GM12892 (cell line): ENCODE results near the gene CLIP1.

ENCODE experiments used
- DNase-seq: peaks from one replicate; pipeline ENCODE4 v3.0.0; 2011; ENCODE audit not compliant: insufficient read length
- FAIRE-seq: peaks from 2 replicates; lab custom pipeline; 2011; peaks lifted over from hg19 to GRCh38; lab: Jason Lieb, UNC
- POLR2A ChIP-seq: IDR thresholded peaks from 2 replicates; pipeline ENCODE4 v1.6.1; 2011; ENCODE audit warnings: low read depth, low read length, control low read depth
- POLR2AphosphoS5 ChIP-seq: IDR thresholded peaks from 2 replicates; pipeline ENCODE4 v1.6.1; 2011; ENCODE audit warnings: low read depth, low read length, control low read depth
- TAF1 ChIP-seq: IDR thresholded peaks from 2 replicates; pipeline ENCODE4 v1.6.1; 2011; ENCODE audit warnings: low read depth, mild to moderate bottlenecking, control low read depth, low read length, borderline replicate concordance

CLIP1 gene

GRCh38 chr12:122327494-122328385, 94.7 kb downstream of the CLIP1 start:
- TF ChIP-seq POLR2AphosphoS5 (no peak), TAF1 (no peak), POLR2A (no peak)
- DNase-seq (no peak), FAIRE-seq (no peak)

DNA sequence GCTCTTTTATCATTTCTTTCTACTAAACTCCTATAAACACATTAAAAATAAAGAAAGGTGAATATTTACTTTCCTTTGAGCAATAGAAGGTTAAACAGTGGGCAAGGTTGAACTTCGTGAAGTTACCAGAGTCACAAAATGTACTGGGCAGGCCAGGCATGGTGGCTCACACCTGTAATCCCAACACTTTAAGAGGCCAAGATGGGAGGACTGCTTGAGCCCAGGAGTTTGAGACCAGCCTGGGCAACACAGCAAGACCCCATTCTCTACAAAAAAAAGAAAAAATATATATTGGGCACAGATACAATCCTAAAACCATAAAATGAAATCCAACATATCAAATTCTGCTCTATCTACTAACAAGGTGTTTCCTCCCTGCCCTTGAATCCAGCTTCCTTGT, 95.5 kb downstream of the CLIP1 start:
- no peak for FAIRE-seq
- TF ChIP-seq POLR2AphosphoS5 (no peak), TAF1 (no peak), POLR2A (no peak)

DNA sequence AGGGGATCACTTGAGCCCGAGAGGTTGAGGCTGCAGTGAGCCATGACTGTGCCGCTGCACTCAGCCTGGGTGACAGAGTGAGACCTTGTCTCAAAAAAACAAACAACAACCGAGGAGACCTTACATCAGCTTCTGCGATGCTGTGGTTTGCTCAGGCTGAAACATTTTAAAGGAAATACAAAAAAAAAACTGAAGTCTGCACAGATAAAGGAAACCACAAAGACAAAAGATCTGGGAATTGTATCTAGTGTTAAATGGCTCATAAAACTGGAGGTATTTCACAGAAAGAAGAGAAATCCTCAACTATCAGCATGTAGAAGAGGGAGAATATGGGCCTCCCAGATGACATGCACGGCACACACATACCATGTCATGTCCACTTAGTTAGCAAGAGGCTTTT, 95.9 kb downstream of the CLIP1 start:
- no peak for TF ChIP-seq TAF1
- no peak for TF ChIP-seq POLR2AphosphoS5
- no peak for TF ChIP-seq POLR2A
- FAIRE-seq (no peak), DNase-seq (no peak)

More for the DNA sequence above, 95.5 kb downstream of the CLIP1 start:
- no peak for DNase-seq

GRCh38 chr12:122323311-122324019, 99.0 kb downstream of the CLIP1 start:
- TF ChIP-seq TAF1: no peak
- TF ChIP-seq POLR2AphosphoS5: no peak
- no peak for TF ChIP-seq POLR2A
- DNase-seq (no peak), FAIRE-seq (no peak)

DNA sequence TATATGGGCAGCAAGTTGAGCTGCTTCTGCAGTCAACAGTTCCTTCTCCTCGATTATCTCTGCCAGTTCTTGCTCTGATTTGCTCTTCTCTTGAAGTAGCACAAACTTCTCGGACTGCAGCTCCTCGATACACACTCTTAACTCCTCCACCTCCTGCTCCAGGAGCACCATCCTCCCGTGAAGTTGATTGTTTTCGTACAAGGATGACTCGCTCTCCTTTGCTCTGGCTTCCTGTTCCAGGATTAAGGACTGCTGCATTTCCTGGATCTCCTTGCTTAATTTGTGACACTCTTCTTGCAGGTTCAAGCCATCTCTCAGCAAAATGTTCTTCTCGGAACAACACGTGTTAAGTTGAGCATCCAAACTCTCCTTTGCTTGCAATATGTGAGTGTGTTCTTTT, 100.0 kb downstream of the CLIP1 start:
- TF ChIP-seq POLR2AphosphoS5 (no peak), TAF1 (no peak), POLR2A (no peak)
- DNase-seq: no peak
- no peak for FAIRE-seq

- TF ChIP-seq POLR2AphosphoS5 (no peak), TAF1 (no peak), POLR2A (no peak)
- FAIRE-seq (no peak), DNase-seq (no peak)
These were observed 103.6 kb downstream of the CLIP1 start for GRCh38 chr12:122318607-122319605.

- TF ChIP-seq POLR2AphosphoS5 (no peak), POLR2A (no peak), TAF1 (no peak)
- DNase-seq (no peak), FAIRE-seq (no peak)
These were observed 109.5 kb downstream of the CLIP1 start for GRCh38 chr12:122312926-122313325.

DNA sequence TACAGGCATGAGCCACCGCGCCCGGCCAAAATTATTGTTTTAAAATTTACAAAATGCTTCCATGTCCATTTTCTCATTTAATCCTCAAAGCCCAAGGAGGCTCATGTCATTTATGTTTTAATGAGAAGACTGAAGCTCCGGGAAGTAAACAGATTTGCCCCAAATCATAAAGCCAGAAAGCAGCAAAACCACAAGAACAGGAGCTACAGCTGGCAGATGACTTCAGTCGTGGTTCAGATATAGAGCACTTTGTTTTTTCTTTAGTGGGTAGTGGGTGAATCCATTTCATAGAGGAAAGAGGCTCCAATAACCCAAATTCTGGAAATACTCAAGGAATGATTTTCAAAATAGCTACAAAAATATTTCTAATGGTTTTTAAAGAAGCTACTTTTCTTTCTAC, 110.8 kb downstream of the CLIP1 start:
- DNase-seq: no peak
- no peak for TF ChIP-seq TAF1
- TF ChIP-seq POLR2A: no peak
- no peak for TF ChIP-seq POLR2AphosphoS5
- FAIRE-seq: no peak

GRCh38 chr12:122310626-122311333, 111.7 kb downstream of the CLIP1 start:
- no peak for DNase-seq
- no peak for FAIRE-seq

DNA sequence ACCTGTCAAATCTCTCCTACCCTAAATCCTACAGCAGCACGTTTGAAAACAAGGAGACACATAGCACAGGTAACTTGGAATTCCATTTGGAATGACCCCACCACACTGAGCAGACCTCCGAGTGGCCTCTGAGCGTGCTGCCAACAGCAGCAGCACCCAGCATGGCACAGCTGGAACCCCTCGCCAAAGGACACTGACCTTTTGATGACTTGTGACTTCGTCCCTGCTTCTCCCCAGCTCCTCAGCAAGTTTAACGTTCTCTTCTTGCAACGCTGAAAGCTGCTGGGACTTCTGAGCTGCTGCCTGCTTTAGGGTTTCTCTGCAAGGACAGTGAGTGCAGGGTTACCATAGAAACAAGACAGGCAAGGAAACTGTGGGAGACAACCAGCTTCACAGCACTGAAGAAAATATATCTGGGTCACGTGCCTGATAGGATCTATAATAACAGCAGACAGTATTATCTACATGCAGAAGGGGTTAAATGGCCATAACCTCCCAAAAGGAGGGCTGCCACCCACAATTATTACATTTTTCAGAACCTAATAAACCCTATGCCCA, 112.8 kb downstream of the CLIP1 start:
- TF ChIP-seq POLR2AphosphoS5 (no peak), POLR2A (no peak), TAF1 (no peak)
- no peak for DNase-seq
- FAIRE-seq: no peak

More at GRCh38 chr12:122310626-122311333, 111.7 kb downstream of the CLIP1 start:
- no peak for TF ChIP-seq TAF1
- TF ChIP-seq POLR2A: no peak
- TF ChIP-seq POLR2AphosphoS5: no peak
